OCI-LY3 (cell line): ENCODE data around the gene ARFGAP2.

ENCODE experiments used
- H2AFZ ChIP-seq: fragments of 200-600, 300-600 bp; shearing (Covaris generic); 2 replicates; pipeline ENCODE4 v1.6.0; 2014; ENCODE audit warnings: antibody characterized with exemption, low read depth, low read length
- H3K27ac ChIP-seq: fragments of 200-600, 300-600 bp; sonication (generic); 2 replicates; pipeline ENCODE4 v1.5.1; 2014; ENCODE audit warnings: mild to moderate bottlenecking, low read length, moderate library complexity, mixed read lengths
- H3K27me3 ChIP-seq: fragments of 200-600, 300-600 bp; sonication (generic); 2 replicates; pipeline ENCODE4 v1.6.1; 2014; ENCODE audit warnings: low read depth, low read length, mixed read lengths
- H3K36me3 ChIP-seq: fragments of 200-600, 300-600 bp; sonication (generic); replicated peaks from 2 replicates; pipeline ENCODE3; 2014; ENCODE audit warnings: low read depth, low read length, mixed read lengths
- H3K4me1 ChIP-seq: fragments of 300-600, 200-600 bp; sonication (generic); 2 replicates; pipeline ENCODE4 v1.6.1; 2014; ENCODE audit warnings: low read length, mixed read lengths
- H3K4me2 ChIP-seq: fragments of 200-600, 300-600 bp; sonication (generic); 2 replicates; pipeline ENCODE4 v1.6.1; 2014; ENCODE audit warnings: low read length, mixed read lengths
- H3K4me3 ChIP-seq: fragments of 300-600, 200-600 bp; sonication (generic); 2 replicates; pipeline ENCODE4 v1.5.1; 2014; ENCODE audit warnings: antibody characterized with exemption, mild to moderate bottlenecking, low read length, moderate library complexity
- H3K79me2 ChIP-seq: fragments of 300-600, 200-600 bp; shearing (Covaris generic); 2 replicates; pipeline ENCODE4 v1.6.1; 2014; ENCODE audit warnings: mild to moderate bottlenecking, low read length, mixed read lengths
- H3K9ac ChIP-seq: fragments of 300-600, 200-600 bp; shearing (Covaris generic); 2 replicates; pipeline ENCODE4 v1.6.0; 2014; ENCODE audit warnings: mild to moderate bottlenecking, low read length, moderate library complexity
- H3K9me3 ChIP-seq: fragments of 200-600, 300-600 bp; shearing (Covaris generic); 2 replicates; pipeline ENCODE4 v1.6.1; 2014; ENCODE audit warnings: low read length, mixed read lengths; ENCODE audit not compliant: insufficient read depth
- H4K20me1 ChIP-seq: fragments of 200-600, 300-600 bp; sonication (generic); 2 replicates; pipeline ENCODE4 v1.6.1; 2016; ENCODE audit warnings: low read length, mixed read lengths; ENCODE audit not compliant: insufficient read depth
- CTCF ChIP-seq: fragments of 200-600, 300-600 bp; sonication (generic); IDR thresholded peaks from 2 replicates; pipeline ENCODE4 v1.5.1; 2014; ENCODE audit warnings: antibody characterized with exemption, low read length, low read depth
- EZH2phosphoT487 ChIP-seq: fragments of 200-600 bp; shearing (Covaris generic); IDR thresholded peaks from 2 replicates; pipeline ENCODE4 v1.6.1; 2018; ENCODE audit warnings: antibody characterized with exemption, mixed run types, low read depth

ARFGAP2 gene

GRCh38 chr11:47179655-47179991 is 2.9 kb upstream of the ARFGAP2 start:
- Histone ChIP-seq H3K4me1 (peaks cover 16% of the 10 kb centered on the region), H4K20me1 (no peaks in the 10 kb centered on the region), H3K4me3 (no peak overlapping the region), H3K9me3 (no peaks in the 10 kb centered on the region), H3K79me2 (peaks cover 20% of the 10 kb centered on the region), H3K36me3 (peaks cover 6% of the 10 kb centered on the region), H3K27ac (no peak overlapping the region), H3K27me3 (no peaks in the 10 kb centered on the region), H3K4me2 (no peak overlapping the region), H2AFZ (no peak overlapping the region), H3K9ac (no peak overlapping the region)
- peak; percentile 57 for TF ChIP-seq CTCF
- TF ChIP-seq EZH2phosphoT487: no peak

- Histone ChIP-seq H3K4me3 (no peak overlapping the region), H4K20me1 (no peaks in the 10 kb centered on the region), H3K27me3 (no peaks in the 10 kb centered on the region), H3K9me3 (no peaks in the 10 kb centered on the region), H3K9ac (no peak overlapping the region), H3K79me2 (peaks cover 25% of the 10 kb centered on the region), H3K27ac (no peak overlapping the region), H3K36me3 (peaks cover 8% of the 10 kb centered on the region), H2AFZ (no peak overlapping the region), H3K4me2 (no peak overlapping the region), H3K4me1 (peaks cover 16% of the 10 kb centered on the region)
- TF ChIP-seq EZH2phosphoT487 (no peak), CTCF (no peak)
These were observed 2.3 kb upstream of the ARFGAP2 start for GRCh38 chr11:47178737-47179654.

GRCh38 chr11:47178316-47178715 is 1.6 kb upstream of the ARFGAP2 start:
- Histone ChIP-seq H3K36me3 (peaks cover 15% of the 10 kb centered on the region), H3K27ac (no peak overlapping the region), H3K9me3 (no peaks in the 10 kb centered on the region), H3K79me2 (peaks cover 32% of the 10 kb centered on the region), H3K4me2 (0 out of 2 replicates have a peak overlapping the region, but pooled peaks have one; percentile 90), H3K4me3 (no peak overlapping the region), H3K4me1 (peaks cover 16% of the 10 kb centered on the region), H2AFZ (no peak overlapping the region), H3K9ac (no peak overlapping the region), H4K20me1 (no peaks in the 10 kb centered on the region), H3K27me3 (no peaks in the 10 kb centered on the region)
- TF ChIP-seq CTCF: no peak
- TF ChIP-seq EZH2phosphoT487: no peak

GRCh38 chr11:47177846-47178245 is 1.2 kb upstream of the ARFGAP2 start:
- no peaks in the 10 kb centered on the region for H4K20me1 ChIP-seq
- H3K9ac ChIP-seq: peak overlapping the region; percentile 98
- peak overlapping the region; percentile 81 for H3K27ac ChIP-seq
- peak overlapping the region; percentile 90 for H3K4me2 ChIP-seq
- peak overlapping the region; percentile 98 for H3K4me3 ChIP-seq
- no peaks in the 10 kb centered on the region for H3K9me3 ChIP-seq
- TF ChIP-seq CTCF (no peak), EZH2phosphoT487 (no peak)
- H3K4me1 ChIP-seq: peaks cover 16% of the 10 kb centered on the region
- H3K79me2 ChIP-seq: peaks cover 37% of the 10 kb centered on the region
- peak overlapping the region; percentile 96 for H2AFZ ChIP-seq
- peaks cover 20% of the 10 kb centered on the region for H3K36me3 ChIP-seq
- no peaks in the 10 kb centered on the region for H3K27me3 ChIP-seq
